Astrocyte (in vitro differentiated cells and primary cell): ENCODE results near the gene CDH20.

Experiments
- EZH2 ChIP-seq: IDR thresholded peaks from 2 replicates; pipeline ENCODE4 v1.6.1; 2012; ENCODE audit warnings: mild to moderate bottlenecking, low read length, inconsistent platforms; ENCODE audit not compliant: insufficient read depth
- TF ChIP-seq, protein P1 (sequence below): IDR thresholded peaks from 2 replicates; pipeline ENCODE4 v1.5.1; 2011; ENCODE audit warnings: low read depth, mild to moderate bottlenecking, inconsistent platforms, low read length, moderate library complexity; ENCODE audit not compliant: insufficient read depth

DNA sequence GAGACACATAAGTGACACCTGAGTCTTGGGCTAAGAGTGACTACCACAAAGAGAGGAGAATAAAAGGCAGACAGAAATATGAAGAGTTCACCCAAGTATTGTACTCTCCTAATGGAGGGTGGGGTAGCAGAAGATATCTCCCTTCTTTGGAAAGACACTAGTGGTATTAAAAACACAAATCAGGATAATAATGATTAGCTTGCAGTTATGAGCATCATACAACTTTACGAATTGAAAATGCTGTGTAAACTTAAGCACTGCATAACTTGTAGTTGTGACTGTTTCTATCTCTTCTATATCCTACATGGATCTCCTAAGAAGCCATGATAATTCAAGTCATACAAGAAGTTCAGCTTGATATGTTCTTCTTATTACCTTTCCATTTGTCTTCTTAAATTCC lies 38.1 kb upstream of the CDH20 start:
- no peak for TF ChIP-seq EZH2
- TF ChIP-seq, protein P1, sequence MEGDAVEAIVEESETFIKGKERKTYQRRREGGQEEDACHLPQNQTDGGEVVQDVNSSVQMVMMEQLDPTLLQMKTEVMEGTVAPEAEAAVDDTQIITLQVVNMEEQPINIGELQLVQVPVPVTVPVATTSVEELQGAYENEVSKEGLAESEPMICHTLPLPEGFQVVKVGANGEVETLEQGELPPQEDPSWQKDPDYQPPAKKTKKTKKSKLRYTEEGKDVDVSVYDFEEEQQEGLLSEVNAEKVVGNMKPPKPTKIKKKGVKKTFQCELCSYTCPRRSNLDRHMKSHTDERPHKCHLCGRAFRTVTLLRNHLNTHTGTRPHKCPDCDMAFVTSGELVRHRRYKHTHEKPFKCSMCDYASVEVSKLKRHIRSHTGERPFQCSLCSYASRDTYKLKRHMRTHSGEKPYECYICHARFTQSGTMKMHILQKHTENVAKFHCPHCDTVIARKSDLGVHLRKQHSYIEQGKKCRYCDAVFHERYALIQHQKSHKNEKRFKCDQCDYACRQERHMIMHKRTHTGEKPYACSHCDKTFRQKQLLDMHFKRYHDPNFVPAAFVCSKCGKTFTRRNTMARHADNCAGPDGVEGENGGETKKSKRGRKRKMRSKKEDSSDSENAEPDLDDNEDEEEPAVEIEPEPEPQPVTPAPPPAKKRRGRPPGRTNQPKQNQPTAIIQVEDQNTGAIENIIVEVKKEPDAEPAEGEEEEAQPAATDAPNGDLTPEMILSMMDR = no peak
